ENCODE data around the gene C18orf63.

GRCh38 chr18:74310411-74310810, 5.2 kb upstream of the C18orf63 start:
- TF ChIP-seq ELF4 (CRISPR knock-in tag; IDR thresholded peaks at IDR 0.05; ENCODE audit: low read depth) (no peak), JAZF1 (CRISPR knock-in tag; IDR thresholded peaks at IDR 0.05) (no peak), MAX (CRISPR knock-in tag; IDR thresholded peaks at IDR 0.05) (no peak), ATF1 (CRISPR knock-in tag; IDR thresholded peaks at IDR 0.05) (no peak)
- TF ChIP-seq, protein P1, sequence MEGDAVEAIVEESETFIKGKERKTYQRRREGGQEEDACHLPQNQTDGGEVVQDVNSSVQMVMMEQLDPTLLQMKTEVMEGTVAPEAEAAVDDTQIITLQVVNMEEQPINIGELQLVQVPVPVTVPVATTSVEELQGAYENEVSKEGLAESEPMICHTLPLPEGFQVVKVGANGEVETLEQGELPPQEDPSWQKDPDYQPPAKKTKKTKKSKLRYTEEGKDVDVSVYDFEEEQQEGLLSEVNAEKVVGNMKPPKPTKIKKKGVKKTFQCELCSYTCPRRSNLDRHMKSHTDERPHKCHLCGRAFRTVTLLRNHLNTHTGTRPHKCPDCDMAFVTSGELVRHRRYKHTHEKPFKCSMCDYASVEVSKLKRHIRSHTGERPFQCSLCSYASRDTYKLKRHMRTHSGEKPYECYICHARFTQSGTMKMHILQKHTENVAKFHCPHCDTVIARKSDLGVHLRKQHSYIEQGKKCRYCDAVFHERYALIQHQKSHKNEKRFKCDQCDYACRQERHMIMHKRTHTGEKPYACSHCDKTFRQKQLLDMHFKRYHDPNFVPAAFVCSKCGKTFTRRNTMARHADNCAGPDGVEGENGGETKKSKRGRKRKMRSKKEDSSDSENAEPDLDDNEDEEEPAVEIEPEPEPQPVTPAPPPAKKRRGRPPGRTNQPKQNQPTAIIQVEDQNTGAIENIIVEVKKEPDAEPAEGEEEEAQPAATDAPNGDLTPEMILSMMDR (IDR thresholded peaks at IDR 0.05): no peak
